Breast epithelium (tissue), 3 donors: ENCODE measurements around the gene CYP21A2.
"Not testable (repeated sequence)": the region's sequence is repeated elsewhere in the genome, so short reads cannot be mapped to it uniquely, and the experiment has no call there.

Source experiments
- CTCF ChIP-seq, 3 donors: fragments of 450-650 bp; IDR thresholded peaks; one replicate each; pipeline ENCODE4 v1.5.1; 2016 to 2017; ENCODE audit warnings: antibody characterized with exemption in 3 of 3, mild to moderate bottlenecking in 3 of 3, moderate library complexity in 3 of 3
- POLR2A ChIP-seq: fragments of 450-650 bp; IDR thresholded peaks from one replicate; pipeline ENCODE4 v1.6.1; 2016; ENCODE audit warnings: antibody characterized with exemption, mild to moderate bottlenecking, moderate library complexity
- POLR2AphosphoS5 ChIP-seq, 3 donors: sonication (generic); formaldehyde crosslinking; IDR thresholded peaks; one replicate each; pipeline ENCODE4 v1.6.1; 2017; ENCODE audit warnings: antibody characterized with exemption in 3 of 3

GRCh38 chr6:32039321-32040274, 1.4 kb downstream of the CYP21A2 start:
- not testable (repeated sequence) for TF ChIP-seq POLR2AphosphoS5 (IDR thresholded peaks at IDR 0.05); CTCF (IDR thresholded peaks at IDR 0.05); POLR2A
